Bone marrow (tissue), 2 donors: ENCODE results near the gene SYT1.
"Not testable (repeated sequence)": the region's sequence is repeated elsewhere in the genome, so short reads cannot be mapped to it uniquely, and the experiment has no call there.

ENCODE experiments used
- DNase-seq, 2 donors: peaks; one replicate each; lab custom pipeline; 2025; lab: John Stamatoyannopoulos, UW

The SYT1 gene

DNA sequence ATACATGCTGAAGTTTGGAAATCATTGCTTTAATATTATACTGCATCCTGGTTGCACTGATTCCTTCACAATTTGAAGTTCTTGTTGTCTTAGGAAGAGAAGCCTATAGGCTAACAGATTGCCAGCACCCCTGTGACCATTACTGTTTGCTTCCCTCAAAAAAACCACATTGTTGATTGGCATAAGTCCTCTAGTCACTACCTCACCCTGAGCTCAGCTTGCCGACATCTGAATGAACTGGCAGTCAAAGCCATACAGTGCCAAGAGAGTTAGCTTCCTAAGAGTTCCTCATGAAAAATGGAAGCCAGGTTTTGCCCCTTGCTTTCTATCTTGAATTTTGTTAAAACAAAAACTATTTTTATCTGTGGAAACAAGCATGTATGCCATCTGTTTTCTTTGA lies 276.1 kb downstream of the SYT1 start:
- DNase-seq = no peak

DNA sequence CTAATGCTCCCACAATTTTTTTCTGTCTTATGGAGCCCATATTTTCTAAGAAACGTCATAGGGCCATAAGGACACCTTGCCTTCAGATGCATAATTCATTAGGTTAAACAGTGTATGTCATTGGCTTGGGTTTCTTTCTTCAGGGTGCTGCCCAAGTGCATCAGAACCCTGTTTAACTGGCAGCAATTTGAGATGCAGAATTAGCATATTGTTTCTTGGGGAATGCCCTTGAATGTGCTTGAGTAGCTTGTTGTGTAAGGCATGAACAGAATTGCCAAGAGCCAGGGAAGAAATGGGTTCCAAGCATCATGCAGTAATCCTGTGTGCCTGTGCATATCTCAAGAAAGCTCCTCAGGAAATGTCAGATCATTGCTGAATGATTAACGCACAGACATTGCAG lies 277.2 kb downstream of the SYT1 start:
- no peak for DNase-seq

DNA sequence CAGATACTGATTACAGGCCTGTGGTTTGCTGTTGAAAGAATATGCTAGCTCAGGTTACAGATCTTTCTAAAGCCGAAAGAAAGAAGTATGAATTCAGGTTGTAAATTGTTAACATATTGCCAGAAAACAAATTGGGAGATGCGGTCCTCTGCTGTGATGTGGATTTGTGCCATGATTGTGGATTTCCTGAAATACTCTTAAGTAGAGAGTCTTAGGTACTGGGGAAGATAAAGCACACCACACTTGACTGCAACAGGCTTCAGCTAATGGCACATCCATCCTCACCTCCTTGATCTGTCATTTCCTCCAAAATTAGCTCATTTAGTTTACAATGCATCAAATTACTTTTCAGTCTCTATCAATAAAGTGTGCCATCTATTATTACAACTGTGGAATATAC lies 279.2 kb downstream of the SYT1 start:
- DNase-seq = no peak

DNA sequence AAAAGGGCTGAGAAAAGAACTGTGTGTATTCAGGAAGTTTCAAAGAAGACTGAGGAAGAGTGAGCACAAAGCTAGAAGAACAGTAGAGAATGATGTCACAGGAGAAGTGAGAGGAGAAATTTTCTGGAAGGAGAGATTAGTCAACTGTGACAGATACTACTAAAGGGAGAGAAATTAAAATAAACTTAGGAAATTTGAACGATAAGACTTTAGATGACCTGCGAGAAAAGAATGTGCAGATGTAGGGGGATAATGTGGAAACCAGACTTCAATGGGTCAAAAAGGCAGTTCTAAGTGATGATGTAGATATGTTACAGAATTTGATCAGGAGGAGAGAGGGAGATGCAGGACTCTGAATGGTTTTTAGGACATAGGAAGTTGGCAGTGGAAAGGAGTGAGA lies 287.4 kb downstream of the SYT1 start:
- DNase-seq = no peak

DNA sequence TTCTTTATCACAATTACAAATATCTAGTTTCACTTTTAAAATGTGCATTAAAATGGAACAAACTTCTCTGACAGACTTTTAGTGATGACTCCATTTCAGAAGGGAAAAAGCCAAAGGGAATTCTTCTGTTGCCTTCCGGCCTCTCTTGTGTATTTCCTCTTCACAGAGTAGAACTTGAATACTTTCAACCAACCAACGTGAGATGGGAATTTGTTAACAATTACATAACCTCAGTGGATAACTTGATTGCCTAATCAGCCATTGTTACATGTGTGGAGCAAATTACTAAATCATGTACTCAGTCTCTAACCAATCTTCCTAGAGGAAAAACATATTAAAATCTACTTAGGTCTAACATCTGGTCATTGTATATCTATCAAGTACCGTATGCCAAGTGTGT lies 291.1 kb downstream of the SYT1 start:
- no peak for DNase-seq

DNA sequence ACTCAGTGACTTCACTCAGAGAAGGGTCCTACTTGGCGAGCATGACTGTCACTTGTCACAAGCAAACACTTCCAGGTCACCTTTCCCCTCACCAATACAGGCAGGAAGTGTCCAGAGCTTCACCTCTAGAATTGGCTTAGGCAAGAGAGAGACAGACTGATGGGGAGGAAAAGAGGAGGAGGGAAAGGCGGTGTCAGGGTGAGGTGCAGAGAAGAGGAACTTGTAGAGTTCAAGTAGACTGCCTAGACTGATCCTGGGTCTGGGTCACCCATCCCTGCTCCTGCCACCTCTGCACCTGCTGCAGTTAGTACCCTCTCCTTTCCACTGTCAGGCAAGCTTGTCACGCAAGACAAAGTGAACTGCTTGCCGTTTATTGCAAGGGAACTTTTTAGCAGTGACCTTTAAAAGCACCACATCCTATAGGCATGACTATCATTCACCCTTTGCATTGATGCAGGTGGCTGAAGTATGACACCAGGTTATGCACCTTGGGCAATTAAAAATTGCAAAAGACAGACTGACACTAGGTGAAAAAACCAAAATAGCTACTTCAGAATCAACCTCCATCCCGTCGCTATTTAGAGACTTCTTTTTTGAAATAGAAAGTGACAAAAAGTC lies 292.4 kb downstream of the SYT1 start:
- no peak for DNase-seq

DNA sequence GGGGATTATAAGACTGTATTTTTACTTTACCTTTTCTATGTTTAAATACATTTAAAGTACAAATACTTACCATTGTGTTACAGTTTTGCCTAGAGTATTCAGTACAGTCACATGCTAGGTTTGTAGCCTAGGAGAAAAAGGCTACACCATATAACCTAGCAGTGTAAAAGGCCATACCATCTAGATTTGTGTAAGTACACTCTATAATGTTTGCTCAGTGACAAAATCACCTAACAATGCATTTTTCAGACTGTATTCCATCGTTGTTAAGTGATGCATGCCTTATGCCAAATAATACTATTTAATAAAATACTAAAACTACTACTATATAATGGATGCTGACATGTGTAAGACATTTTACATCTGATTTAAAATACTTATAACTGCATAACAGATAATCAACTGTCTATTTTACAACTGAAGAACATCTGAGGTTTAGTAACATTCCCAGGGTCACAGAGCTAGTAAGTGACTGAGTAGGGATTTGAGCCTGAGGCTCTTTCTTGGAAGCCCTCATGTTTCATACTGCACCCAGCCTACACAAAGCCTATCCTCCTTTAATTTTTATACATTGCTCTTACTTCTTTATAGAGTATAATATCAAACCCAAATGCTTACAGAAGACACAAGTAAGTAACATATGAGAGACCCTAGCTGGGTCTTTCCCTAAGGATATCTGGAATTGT lies 296.8 kb downstream of the SYT1 start:
- DNase-seq = no peak

DNA sequence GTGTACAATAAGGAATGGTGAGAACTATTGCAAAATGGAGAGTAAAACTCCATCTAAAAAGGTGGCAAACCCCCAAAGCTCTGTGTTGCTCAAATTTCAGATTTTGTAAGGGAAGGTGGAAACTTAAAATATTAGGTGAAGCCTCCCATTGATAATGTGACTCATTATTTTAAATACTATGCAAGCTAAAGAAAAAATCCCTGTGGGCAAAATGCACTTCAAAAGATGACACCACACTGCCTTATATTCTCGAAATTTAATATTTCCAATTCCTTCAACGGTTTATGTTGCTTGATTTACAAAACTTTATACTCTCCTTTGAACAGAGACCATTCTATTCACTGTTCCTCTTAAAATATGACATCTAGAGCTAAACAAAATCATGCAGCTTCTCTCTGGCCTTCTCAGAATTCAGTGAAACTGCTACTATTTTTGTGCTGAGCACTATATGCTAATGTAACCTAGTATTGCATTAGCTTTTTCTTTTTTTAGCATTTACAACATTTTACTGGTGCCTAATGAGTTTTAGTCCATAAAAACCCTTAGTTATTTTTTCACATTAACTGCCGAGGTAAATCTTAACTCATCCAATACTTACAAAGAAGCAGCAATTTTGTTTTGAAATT lies 297.7 kb downstream of the SYT1 start:
- DNase-seq = no peak

DNA sequence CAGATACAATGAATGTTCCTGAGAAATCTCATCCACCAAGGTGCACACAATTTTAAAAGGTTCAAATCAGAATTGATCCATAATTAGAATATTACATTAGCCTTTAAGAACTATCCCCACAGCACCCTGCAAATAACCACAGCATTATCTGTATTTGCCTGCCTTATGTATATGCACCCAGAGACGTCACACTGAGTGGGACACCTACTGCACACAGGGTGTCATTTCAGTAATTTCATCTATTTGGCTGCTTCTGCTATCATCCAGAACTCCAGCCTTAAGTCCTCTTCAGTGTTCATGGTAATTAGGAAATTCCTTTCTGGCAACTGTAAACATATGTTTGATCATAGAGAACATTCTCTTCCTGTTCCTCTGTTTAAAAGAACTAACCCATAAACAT lies 298.4 kb downstream of the SYT1 start:
- DNase-seq = no peak

DNA sequence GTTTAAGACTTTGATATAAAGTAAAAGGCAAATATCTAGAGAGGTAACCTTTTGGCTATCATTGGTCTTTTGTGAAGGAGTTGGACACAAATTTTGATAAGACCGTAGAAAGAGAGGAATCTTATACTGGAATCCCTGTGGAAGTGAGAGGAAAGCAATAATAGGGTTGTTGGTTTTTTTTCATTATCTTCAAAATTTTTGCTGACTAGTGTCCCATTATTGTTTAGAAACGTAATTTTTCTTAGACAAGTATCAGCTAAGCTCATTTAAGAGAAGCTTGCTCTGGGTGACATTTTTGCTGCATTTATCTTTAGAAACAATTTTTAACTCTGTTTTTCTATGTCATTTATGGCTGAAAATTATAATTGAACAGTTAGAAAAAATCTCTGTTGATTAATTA lies 300.3 kb downstream of the SYT1 start:
- no peak for DNase-seq

DNA sequence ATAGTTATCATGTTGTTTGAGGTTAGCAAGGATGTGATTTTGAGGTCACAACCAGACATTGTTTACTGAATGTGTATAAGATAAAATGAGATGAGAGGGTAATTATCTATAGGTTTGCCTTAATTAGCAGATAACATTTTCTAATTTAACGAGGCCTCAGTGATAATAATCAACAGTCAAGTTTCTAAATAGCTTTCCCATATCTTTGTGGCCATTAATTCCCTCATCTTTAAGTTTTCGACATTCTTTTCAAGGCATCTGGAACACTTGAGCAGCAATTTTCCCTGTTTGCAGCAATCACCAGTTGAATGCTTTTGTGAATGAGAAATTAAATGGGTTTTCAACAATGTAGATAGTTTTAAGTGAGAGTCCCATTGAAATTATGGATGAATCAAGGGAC lies 304.1 kb downstream of the SYT1 start:
- no peak for DNase-seq

DNA sequence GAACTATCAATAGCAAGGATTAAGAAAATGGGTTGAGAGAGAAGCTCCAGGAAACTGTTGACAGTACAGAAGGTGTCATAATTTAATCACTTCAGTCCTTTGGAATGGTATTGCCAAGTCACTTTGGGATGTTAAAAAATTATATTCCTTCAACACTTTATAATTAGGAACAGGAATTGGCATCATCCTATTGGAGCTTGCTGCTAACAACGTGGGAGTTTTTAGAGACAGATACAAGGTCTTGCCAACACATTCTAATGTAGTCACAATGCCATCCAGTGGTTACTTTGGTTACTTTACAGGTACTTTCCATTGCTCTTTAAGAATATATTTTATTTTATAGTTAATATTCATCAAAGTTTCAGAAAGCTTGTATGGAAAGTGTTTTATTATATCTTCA lies 310.1 kb downstream of the SYT1 start:
- no peak for DNase-seq

DNA sequence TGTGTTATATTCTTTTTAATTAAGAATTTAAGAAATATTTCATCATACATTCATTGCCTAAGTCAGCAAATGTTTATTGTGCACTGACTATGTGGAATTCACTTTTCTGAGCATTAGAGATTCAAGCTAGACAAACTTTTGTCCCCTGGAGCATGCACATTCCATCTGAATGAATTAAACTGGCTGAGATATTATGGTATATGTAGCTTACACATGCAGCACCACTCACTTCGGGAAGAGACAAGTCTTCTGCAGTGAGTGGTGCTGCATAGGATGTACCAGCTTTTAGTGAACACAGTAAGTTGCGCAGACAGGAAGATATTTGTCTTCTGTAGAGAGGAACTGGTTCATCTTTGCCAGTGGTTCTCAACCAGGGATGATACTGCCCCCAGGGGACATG lies 318.4 kb downstream of the SYT1 start:
- DNase-seq = no peak

DNA sequence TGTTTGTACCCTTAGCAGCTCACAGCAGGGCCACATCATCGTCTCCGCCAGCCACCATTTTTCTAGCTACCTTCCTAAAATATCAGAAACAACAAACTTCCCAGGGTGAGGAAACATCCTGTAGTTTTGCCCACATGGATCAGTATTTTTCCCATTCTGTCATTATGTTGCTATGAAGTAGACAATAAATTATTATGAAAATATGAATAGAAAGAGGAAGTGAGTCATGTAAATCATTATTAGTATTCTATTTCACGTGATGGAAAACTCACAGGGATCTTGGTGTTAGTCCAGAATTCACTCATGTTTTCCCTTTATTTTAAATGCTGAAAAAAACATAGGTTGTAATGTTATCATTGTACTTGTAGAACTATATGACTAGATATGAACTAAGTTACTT lies 319.4 kb downstream of the SYT1 start:
- DNase-seq = no peak

DNA sequence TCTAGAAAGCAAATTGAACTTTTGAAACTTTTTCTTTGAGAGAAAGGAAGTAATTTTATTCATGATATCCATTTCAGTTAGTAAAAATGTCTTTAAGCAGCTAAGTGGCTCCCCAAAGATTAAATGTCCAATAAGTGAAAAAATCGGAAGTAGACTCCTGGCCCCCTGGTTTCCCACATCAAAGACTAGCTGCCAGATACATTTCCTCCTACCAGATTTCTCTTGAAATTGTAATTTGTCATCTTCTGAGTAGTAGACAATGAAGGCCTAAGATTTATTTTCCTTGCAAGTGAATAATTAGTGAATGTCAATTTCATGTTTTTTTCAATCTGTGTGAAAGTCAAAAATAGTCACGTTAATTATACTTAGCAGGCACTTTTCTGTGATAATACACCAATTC lies 321.9 kb downstream of the SYT1 start:
- no peak for DNase-seq

DNA sequence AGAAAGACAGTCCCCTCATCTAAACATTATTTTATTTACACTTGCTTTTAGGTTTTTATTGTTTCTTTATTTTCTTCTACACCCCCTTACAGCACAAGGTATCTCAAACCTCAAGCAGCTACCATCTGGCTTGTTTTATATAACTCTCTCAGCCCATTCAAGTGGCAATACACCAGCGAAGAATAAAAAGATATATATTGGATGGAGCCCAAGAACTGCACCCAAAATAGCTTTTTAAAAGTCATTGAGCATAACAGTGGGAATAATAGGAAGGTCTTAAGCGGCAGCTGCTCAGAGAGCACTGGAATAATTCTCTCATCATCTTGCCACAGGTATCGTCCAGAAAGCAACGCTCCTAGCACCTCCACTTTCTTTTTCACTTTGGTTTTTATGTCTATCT lies 322.5 kb downstream of the SYT1 start:
- DNase-seq = no peak

DNA sequence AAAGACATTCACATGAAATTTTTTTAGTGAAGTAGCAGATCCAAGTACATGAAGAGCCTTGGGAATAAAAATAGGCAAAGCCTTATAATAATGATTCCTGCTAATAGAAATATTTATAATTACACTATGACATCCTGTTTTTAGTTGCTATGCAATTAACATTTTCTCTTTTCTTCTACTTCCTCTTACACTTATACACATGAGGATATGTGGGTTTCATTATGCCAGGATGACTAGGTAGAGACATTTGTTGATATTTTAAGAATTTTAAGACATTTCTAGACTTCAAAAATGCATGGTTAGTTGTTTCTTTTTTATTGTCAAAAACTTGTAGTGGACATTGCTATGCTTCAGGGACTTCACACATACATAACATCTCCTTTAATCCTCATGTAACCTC lies 326.8 kb downstream of the SYT1 start:
- DNase-seq = no peak

DNA sequence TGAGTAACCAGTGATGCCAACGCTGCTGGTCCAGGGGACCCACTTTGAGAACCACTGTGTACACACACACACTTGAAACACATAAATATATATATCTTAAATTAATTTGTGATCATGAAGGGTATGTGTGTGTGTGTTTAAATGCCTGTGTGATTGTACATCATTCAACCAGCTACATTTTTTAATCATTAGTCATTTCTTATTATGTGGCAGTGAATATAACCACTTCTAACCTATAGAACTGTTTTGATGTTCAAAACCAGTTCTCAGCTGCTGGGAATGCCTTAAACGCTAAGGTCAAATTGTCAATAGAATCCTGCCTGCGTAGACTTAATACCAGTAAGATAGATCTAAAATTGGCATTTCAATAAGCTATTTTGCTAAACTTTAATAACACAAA lies 330.0 kb downstream of the SYT1 start:
- no peak for DNase-seq

DNA sequence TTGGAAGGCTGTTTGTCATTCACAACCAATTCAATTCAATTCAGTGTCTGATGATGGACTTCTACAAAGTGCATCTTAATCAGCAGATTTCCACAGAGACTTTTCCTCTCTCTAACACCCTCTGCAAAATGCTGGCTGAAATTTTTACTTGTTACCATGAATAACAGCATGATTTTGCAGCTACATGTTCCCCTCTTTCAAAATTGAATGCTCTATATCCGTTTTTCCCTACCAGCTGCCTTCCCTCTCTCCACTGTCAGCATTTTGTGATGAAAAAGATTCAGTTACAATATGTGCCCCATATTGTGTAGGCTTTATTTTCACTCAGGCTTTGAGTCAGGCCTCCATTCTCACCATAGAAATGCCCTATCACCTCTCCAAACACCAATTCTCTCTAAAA lies 334.6 kb downstream of the SYT1 start:
- no peak for DNase-seq

DNA sequence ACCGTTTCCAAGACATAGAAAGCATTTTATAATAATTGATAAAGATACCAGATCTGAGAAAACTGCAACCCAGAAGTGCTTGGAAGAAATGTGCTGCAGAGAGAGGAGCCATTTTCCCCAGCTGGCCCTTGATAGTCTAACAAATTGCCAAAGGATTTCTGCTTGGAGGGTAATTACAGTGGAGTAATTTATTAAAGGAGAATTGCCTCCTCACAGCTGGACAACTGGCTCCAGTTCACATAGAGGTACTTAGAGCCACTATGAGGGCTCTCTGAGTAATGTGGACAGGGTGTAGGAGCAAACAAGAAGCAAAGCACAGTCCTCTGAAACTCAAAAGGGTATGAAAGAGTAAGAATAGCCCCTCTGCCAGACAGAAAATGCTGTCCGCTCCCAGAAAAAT lies 335.6 kb downstream of the SYT1 start:
- DNase-seq = no peak

DNA sequence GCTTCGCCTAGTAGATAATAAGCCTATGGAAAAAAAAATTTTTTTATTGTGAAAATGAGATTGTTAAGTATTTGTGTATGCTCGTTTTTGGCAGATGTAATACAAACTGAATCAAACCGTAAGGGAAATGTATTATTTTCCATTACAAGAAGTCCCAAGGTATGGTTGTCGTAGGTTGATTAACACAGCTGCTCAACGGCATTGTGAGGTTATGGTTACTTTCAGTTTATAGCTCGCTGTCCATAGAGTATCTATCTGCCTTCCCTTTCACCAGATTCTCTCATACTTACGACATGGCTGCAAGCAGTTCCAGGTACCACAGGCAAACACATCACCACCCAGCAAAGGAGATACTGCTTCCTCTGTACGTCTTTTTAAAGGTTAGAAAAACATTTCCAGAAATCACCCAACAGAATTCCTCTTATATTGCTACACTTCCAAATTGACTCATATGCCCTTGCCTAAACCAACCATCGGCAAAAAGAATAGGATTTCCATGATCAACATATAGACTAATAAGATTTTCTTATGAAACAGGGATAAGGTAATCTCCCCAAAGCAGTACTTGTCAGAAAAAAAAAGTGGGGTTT lies 338.6 kb downstream of the SYT1 start:
- DNase-seq = no peak

DNA sequence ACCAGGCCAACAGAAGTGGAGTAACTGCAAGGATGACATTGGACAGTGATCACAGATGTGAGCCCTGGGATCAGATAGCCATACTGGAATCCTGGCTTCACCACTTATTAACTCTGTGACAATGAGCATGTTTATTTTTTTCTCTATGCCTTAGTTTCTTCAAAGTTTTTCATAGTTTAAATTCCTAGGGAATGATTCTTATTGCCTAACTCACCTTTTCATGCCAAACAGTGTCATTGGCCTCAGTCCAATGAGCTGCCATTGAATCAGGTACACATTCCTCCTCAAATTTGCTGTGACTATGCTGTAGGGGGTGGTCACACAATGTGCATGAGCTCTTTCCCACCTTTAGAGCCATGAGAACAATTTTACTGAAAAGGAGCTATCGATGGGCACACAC lies 342.3 kb downstream of the SYT1 start:
- no peak for DNase-seq

DNA sequence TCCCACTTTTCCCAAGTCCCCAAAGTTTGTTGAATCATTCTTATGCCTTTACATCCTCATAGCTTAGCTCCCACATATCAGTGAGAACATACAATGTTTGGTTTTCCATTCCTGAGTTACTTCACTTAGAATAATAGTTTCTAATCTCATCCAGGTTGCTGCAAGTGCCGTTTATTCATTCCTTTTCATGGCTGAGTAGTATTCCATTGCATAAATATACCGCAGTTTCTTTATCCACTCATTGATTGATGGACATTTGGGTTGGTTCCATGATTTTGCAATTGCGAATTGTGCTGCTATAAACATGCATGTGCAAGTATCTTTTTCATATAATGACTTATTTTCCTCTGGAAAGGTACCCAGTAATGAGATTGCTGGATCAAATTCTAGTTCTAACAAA lies 345.8 kb downstream of the SYT1 start:
- DNase-seq = not testable (repeated sequence)
